Prostate gland (tissue), 2 donors: ENCODE results near the gene ZNF787. TPM values are rescaled to one million over a fixed set of nuclear protein-coding genes. Genes with fewer than 3 reads are reported as not detected.

Source experiments
- DNase-seq: peaks from one replicate; pipeline ENCODE4 v3.0.0-alpha.2; 2019; ENCODE audit warnings: low spot score
- H3K27ac ChIP-seq, 2 donors: fragments of 200-600 bp; sonication (generic); 2 replicates each; pipeline ENCODE4 v1.5.1; 2017 to 2019
- H3K27me3 ChIP-seq: fragments of 200-600 bp; sonication (generic); replicated peaks from 2 replicates; pipeline ENCODE4 v1.5.1; 2019; ENCODE audit not compliant: insufficient read depth
- H3K36me3 ChIP-seq, 2 donors: fragments of 200-600 bp; sonication (generic); 1 replicate in 1 of 2; 2 replicates in 1 of 2; pipeline versions ENCODE4 v1.5.1 to v1.8.1; 2017 to 2019
- H3K4me1 ChIP-seq: fragments of 200-600 bp; sonication (generic); replicated peaks from 2 replicates; pipeline ENCODE4 v1.5.1; 2019
- H3K4me3 ChIP-seq, 2 donors: fragments of 200-600 bp; sonication (generic); 2 replicates each; pipeline ENCODE4 v1.5.1; 2017 to 2019
- H3K9me3 ChIP-seq: fragments of 200-600 bp; sonication (generic); 2 replicates; pipeline ENCODE4 v1.5.1; 2017
- POLR2A ChIP-seq: fragments of 450-650 bp; IDR thresholded peaks from one replicate; pipeline ENCODE4 v1.6.1; 2016; ENCODE audit warnings: antibody characterized with exemption, mild to moderate bottlenecking
- POLR2AphosphoS5 ChIP-seq: sonication (generic); formaldehyde crosslinking; IDR thresholded peaks from one replicate; pipeline ENCODE4 v1.6.1; 2017; ENCODE audit warnings: antibody characterized with exemption
- WGBS: methylation state at CpG from one replicate; pipeline ENCODE4 v1.1.5; 2018; 5-methylcytosine and 5-hydroxymethylcytosine counted together
- intact Hi-C: fragments of 100-400 bp; cut with DNase I; formaldehyde crosslinking; loops from one replicate; pipeline ENCODE4 v1.14.2; 2022
- total RNA-seq, 2 donors: library from RNA; depleted of rRNA; stranded (reverse); fragments of >200 nt; gene quantifications; one replicate each; pipeline ENCODE4 v1.1.0, GENCODE V29; 2016
- TF ChIP-seq, protein P1 (sequence below), 4 experiments: fragments of 200-600 bp in 2 of 4; fragments of 450-650 bp in 2 of 4; sonication (generic) in 2 of 4; IDR thresholded peaks; 1 replicate in 3 of 4; 2 replicates in 1 of 4; pipeline ENCODE4 v1.5.1; 2016 to 2019; ENCODE audit warnings: antibody characterized with exemption in 4 of 4, mild to moderate bottlenecking in 2 of 4, moderate library complexity in 2 of 4

The ZNF787 gene
- total RNA-seq, 2 donors from 2014 or later, result 28.2 to 47.5 TPM

DNA sequence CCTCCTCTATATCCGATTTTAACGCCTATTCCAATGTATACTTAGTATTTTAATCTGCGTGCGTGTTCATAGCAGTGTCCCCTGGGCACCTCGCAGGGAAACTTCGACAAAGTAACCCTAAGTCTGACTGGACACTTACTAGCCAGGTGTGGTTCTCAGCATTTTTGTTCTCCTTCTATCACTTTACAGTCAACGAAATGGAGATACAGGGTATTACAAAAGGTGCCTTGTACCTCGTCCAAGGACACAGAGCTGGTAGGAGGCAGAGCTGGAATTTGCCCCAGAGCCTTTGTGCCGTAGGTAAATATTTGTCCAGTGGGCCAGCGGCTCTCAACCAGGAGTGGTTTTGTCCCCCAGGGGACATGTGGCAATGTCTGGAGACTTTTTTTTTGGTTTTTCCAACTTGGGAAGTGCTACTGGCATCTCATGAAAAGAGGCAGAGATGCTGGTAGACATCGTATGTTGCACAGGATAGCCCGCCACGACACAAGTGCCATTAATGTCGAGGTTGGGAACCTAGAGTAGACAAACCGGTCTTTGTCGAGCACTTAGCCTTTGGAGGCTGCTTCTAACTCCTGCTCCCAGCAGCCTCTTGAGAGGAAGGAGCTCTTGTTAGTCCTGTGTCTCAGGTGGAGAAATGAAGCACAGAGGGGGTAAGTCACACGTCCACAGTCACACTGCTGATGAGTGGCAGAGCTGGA, 21.1 kb upstream of the ZNF787 start:
- Histone ChIP-seq H3K4me1 (peaks cover 22% of the 10 kb centered on the region), H3K27me3 (no peaks in the 10 kb centered on the region), H3K4me3 (peak overlapping the region; percentile 39 to 57), H3K27ac (peak overlapping the region; percentile 91 to 96), H3K36me3 (no peaks in the 10 kb centered on the region), H3K9me3 (no peaks in the 10 kb centered on the region)
- intact Hi-C loops, result no loop called here
- DNase-seq, result peak; percentile 81
- TF ChIP-seq POLR2A (no peak), POLR2AphosphoS5 (peak; percentile 76)
- 26% methylated on average over 17 of the region's 17 CpGs for WGBS

DNA sequence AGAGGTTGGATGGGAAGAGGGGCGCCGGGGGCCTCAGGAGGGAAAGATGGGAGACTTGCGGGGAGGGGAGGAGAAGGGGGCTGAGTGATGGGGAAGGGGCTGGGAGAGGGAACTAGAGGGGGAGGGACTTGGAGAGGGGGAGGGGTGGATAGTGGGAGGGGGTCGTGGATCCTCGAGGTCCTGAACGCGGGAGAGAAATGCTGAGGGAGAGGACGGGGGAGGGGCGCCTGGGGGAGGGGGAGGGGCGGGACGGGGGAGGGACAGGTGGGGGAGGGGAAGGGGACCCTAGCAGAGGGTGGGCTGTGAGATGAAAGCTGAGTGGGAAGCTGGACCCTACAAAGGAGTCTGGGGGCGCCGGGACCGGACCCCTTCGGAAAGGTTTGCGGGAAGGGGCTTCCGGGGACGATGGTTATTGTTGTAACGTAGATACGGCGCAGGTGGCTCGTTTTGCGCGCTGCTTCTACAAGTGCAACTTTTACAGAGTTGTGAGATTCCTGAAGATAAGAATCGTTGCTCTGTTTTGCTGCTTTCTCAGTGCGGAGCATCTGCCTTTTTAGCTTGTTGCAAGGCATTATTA, 20.4 kb upstream of the ZNF787 start:
- WGBS, result 1% methylated on average over 23 of the region's 26 CpGs
- intact Hi-C loops, result loop anchor here (2.0 kb wide), 2 partner anchors 21 to 37 kb away; partner anchors contain the start of gene ZNF787
- TF ChIP-seq, protein P1, sequence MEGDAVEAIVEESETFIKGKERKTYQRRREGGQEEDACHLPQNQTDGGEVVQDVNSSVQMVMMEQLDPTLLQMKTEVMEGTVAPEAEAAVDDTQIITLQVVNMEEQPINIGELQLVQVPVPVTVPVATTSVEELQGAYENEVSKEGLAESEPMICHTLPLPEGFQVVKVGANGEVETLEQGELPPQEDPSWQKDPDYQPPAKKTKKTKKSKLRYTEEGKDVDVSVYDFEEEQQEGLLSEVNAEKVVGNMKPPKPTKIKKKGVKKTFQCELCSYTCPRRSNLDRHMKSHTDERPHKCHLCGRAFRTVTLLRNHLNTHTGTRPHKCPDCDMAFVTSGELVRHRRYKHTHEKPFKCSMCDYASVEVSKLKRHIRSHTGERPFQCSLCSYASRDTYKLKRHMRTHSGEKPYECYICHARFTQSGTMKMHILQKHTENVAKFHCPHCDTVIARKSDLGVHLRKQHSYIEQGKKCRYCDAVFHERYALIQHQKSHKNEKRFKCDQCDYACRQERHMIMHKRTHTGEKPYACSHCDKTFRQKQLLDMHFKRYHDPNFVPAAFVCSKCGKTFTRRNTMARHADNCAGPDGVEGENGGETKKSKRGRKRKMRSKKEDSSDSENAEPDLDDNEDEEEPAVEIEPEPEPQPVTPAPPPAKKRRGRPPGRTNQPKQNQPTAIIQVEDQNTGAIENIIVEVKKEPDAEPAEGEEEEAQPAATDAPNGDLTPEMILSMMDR (IDR thresholded peaks at IDR 0.05), result no peak
- TF ChIP-seq POLR2A (no peak), POLR2AphosphoS5 (no peak)

DNA sequence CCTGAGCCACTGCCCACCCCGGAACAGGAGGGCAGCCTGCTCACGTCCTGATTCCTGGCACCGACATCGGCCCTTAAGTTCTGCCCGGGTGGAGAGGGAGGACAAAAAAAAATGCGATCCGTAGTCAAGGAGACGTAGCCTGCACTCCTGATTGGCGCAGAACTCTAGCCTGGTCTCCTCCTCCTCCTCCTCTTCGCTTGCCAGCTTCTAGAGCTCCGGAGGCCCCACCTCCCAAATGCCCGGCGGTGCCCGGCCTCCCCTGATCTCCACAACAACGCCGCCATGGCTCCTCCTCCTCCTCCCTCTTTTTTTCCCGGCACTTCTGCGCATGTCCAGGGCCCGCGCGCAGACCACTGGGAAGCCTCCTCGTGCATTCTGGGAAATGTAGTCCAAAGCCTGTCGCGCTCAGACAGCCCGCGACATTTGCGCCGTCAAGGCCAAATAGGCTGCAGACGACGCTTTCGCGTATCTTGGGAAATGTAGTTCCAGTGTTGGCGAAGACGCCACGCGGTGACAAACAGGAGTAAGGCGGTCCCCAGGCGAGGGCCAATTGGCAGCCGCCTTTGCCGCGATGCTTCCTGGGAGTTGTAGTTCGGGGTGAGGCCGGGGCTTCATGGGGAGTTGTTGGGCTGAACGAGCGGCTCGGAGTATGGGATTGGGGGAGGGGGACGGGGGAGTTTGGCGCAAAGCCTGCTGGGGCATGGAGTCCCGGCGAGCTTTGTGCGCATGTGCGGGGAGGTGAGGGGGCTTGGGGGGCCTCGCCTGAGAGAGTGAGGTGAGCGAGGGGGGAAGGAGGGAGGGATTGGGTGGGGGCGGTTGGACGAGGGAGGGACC, 19.7 kb upstream of the ZNF787 start, which contains the start of gene ZNF444:
ZNF444 (plus strand) TSS at position 705 of the 834 bp plus-strand sequence. CDS start 5,625 bp downstream, outside the sequence.
- no peaks in the 10 kb centered on the region for H3K27me3 ChIP-seq
- peak within 1 kb of the TSS; percentile 39 to 57 for H3K4me3 ChIP-seq
- peak; percentile 99 for DNase-seq
- intact Hi-C loops, result loop anchor here (2.0 kb wide), 2 partner anchors 20 to 36 kb away; partner anchors contain the start of gene ZNF787
- WGBS, result under 1% methylated on average over 56 of the region's 56 CpGs
- H3K27ac ChIP-seq, result peak within 1 kb of the TSS; percentile 91 to 96
- peaks cover 22% of the 10 kb centered on the region for H3K4me1 ChIP-seq
- TF ChIP-seq, protein P1 (IDR thresholded peaks at IDR 0.05), result peak in 2 of 4 experiments; percentile 15 to 18
- TF ChIP-seq POLR2A (peak; percentile 65), POLR2AphosphoS5 (peak; percentile 99)
- no peaks in the 10 kb centered on the region for H3K9me3 ChIP-seq
- no peaks in the 10 kb centered on the region for H3K36me3 ChIP-seq

More for the DNA sequence above, 20.4 kb upstream of the ZNF787 start:
- Histone ChIP-seq H3K4me3 (peak overlapping the region; percentile 39 to 57), H3K4me1 (peaks cover 22% of the 10 kb centered on the region), H3K27ac (peak overlapping the region; percentile 91 to 96), H3K27me3 (no peaks in the 10 kb centered on the region), H3K36me3 (no peaks in the 10 kb centered on the region), H3K9me3 (no peaks in the 10 kb centered on the region)
- no peak for DNase-seq

DNA sequence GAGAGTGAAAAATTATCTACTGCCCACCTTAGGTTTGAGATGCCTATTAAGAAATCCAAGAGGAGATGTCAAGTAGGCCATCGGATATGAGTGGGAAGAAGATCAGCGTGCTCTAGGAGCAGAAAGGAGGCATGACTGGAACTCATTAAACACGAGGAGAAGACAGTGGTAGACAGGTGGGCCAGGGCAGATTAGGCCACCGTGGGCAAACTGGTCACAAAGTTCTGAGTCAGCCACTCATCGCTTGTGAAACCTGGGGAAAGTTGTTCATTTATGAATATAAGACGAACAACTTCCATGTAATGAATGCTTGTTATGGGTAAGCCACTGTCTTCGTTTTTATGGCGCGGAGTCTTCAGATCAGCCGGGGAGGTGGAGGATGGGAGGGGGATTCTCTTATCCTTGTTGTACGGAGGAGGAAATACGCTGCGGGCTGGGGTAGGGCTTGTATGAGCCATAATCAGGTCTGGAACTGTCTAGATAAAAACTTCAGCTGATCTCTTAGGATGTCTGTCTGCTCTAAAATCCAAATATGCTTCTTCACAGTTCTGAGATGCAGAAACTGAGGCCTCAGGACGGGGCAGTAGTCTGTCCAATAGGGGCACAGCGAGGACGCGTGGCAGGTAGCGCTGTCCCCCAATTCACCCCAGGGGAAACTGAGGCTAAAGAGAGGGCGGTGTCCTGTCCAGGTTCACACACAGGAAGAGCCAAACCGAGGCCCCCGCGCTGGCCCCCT, 18.9 kb upstream of the ZNF787 start:
- peak overlapping the region; percentile 91 to 96 for H3K27ac ChIP-seq
- WGBS, result 20% methylated on average over 22 of the region's 22 CpGs
- no peaks in the 10 kb centered on the region for H3K36me3 ChIP-seq
- intact Hi-C loops, result loop anchor here (2.0 kb wide), 2 partner anchors 19 to 35 kb away; partner anchors contain the start of gene ZNF787
- H3K4me3 ChIP-seq, result peak overlapping the region; percentile 39 to 57
- H3K4me1 ChIP-seq, result peaks cover 22% of the 10 kb centered on the region
- TF ChIP-seq POLR2A (no peak), POLR2AphosphoS5 (no peak)
- TF ChIP-seq, protein P1 (IDR thresholded peaks at IDR 0.05), result peak in 1 of 4 experiments; percentile 11
- no peaks in the 10 kb centered on the region for H3K27me3 ChIP-seq
- no peaks in the 10 kb centered on the region for H3K9me3 ChIP-seq
- DNase-seq, result no peak
